ENCODE data around the gene PADI3.
A peak's percentile ranks its signal among the peaks of the same experiment; 100 is the strongest.

Gene PADI3

DNA sequence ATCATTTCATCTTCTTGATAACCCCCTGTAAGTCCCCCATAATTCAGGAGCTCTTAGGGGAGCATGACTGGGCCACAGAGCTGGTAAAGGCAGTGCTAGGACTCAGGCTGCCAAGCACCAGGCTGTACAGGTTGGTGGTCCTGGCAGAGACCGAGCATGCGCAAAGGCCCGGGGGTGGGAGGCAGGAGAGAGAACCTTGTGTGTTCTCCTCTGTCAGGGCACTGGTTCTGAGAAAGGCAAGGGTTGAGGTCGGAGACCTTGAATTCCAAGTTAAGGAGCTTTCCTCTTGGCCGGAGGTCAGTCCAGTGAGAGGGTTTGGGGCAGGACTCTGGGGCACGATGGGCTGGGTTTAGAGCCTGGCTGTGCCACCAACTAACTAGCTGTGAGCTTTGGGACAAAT lies 23.2 kb downstream of the PADI3 start:
- CTCF ChIA-PET, result interaction anchor here (1.2 to 2.9 kb wide), 4 partner anchors 11 to 212 kb away, joined by 3 to 12 read pairs (median 4); no protein-coding TSS in a partner anchor
- POLR2A ChIA-PET, result no interaction called here
- TF ChIP-seq, protein P1, sequence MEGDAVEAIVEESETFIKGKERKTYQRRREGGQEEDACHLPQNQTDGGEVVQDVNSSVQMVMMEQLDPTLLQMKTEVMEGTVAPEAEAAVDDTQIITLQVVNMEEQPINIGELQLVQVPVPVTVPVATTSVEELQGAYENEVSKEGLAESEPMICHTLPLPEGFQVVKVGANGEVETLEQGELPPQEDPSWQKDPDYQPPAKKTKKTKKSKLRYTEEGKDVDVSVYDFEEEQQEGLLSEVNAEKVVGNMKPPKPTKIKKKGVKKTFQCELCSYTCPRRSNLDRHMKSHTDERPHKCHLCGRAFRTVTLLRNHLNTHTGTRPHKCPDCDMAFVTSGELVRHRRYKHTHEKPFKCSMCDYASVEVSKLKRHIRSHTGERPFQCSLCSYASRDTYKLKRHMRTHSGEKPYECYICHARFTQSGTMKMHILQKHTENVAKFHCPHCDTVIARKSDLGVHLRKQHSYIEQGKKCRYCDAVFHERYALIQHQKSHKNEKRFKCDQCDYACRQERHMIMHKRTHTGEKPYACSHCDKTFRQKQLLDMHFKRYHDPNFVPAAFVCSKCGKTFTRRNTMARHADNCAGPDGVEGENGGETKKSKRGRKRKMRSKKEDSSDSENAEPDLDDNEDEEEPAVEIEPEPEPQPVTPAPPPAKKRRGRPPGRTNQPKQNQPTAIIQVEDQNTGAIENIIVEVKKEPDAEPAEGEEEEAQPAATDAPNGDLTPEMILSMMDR (IDR thresholded peaks at IDR 0.05; ENCODE audit: control extremely low read depth, extremely low read depth, low read depth, missing control alignments), result no peak
- no peak for DNase-seq (ENCODE audit: extremely low spot score)

DNA sequence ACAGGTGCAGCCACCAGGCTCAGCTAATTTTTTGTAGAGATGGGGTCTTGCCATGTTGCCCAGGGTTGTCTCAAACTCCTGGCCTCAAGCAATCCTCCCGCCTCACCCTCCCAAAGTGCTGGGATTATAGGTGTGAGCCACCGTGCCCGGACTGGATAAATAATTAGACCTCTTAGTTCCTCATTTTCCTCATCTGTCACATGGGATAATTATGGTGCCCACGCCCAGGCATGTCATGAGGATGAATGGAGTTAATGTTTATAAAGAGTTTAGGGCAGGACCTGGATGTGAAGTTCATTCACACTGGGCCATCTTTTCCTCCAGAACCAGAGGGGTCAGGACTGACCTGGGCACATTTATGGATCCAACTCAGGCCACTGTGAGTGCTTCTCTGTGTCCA lies 23.7 kb downstream of the PADI3 start:
- POLR2A ChIA-PET, result no interaction called here
- no peak for DNase-seq (ENCODE audit: extremely low spot score)
- CTCF ChIA-PET, result interaction anchor here (1.1 to 2.9 kb wide), 5 partner anchors 10 to 334 kb away, joined by 3 to 12 read pairs (median 3); no protein-coding TSS in a partner anchor
- TF ChIP-seq, protein P1 (IDR thresholded peaks at IDR 0.05; ENCODE audit: control extremely low read depth, extremely low read depth, low read depth, missing control alignments), result no peak

DNA sequence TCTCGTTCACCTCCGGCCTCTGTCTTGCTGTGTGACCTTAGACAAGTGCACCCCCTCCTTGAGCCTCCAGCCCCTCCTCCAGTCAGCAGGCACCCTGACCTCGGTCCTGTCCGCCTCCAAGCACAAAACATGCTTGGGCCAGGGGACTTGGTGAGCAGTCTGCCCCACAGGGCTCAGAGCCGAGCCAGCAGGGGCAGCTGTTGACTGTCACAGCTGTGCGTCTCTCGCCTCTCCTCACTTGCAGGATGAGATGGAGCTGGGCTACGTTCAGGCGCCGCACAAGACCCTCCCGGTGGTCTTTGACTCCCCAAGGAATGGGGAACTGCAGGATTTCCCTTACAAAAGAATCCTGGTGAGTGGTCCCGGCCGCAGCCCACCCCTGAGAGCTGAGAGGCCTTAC lies 24.2 kb downstream of the PADI3 start:
- no peak for DNase-seq (ENCODE audit: extremely low spot score)
- TF ChIP-seq, protein P1 (IDR thresholded peaks at IDR 0.05; ENCODE audit: control extremely low read depth, extremely low read depth, low read depth, missing control alignments), result no peak
- POLR2A ChIA-PET, result no interaction called here
- CTCF ChIA-PET, result interaction anchor here (0.8 to 2.9 kb wide), 5 partner anchors 8 to 334 kb away, joined by 3 to 12 read pairs (median 4); no protein-coding TSS in a partner anchor

DNA sequence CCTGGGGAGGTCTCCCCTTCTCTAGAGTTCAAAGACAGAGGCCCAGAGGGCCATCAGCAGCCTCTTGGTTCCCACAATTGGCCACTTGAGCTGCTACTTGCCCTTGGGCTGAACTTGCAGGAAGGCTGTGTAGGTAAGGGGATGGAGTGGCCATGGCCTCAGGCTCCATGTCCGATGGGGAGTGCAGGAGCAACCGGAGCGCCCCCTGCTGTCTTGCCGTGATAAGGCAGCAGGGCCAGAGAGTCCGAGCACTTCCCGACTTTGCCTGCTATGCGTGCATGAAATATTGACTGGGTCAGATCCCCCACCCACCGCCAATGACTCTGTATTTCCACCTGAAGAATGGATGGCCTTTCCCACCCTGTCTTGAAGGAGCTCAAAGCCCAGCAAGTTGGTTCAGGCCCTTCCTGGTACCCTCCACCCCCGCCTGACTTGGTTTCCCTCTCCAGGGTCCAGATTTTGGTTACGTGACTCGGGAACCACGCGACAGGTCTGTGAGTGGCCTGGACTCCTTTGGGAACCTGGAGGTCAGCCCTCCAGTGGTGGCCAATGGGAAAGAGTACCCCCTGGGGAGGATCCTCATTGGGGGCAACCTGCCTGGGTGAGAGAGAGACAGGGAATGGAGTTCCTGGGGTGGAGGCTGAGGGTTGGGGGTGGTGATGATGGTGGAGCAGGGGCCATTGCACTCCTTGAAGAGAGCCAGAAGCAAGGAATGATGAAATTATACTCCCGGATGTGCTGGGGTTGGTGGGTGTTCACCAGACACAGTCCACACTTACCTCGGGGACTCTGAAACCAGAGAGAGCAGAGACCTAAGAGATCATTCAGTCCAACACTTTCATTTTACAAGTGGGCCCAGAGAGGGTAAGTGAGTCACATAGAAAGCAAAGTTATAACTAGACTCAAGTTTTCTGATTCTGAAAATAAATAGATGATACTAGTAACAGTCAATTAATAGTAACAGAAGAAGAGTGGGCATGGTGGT lies 25.6 kb downstream of the PADI3 start:
- TF ChIP-seq, protein P1 (IDR thresholded peaks at IDR 0.05; ENCODE audit: control extremely low read depth, extremely low read depth, low read depth, missing control alignments), result peak; percentile 67

DNA sequence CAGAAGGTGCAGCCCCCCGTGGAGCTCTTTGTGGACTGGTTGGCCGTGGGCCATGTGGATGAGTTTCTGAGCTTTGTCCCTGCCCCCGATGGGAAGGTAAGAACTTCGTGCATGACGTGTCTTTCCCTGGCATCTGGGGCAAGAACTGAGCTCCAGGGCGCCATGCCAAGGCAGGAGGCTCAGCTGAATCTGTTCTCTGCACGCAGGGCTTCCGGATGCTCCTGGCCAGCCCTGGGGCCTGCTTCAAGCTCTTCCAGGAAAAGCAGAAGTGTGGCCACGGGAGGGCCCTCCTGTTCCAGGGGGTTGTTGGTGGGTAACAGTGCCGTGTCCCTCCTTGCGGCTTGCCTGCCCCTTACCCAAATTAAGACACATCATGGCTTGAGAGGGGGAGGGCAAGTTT lies 27.7 kb downstream of the PADI3 start:
- POLR2A ChIA-PET, result no interaction called here
- no peak for DNase-seq (ENCODE audit: extremely low spot score)
- CTCF ChIA-PET, result interaction anchor here (1.0 kb wide), 1 partner anchor 154 kb away, joined by 3 read pairs; no protein-coding TSS in a partner anchor

More for the DNA sequence above, 25.6 kb downstream of the PADI3 start:
- CTCF ChIA-PET, result interaction anchor here (0.8 to 2.9 kb wide), 5 partner anchors 10 to 149 kb away, joined by 3 to 12 read pairs (median 4); no protein-coding TSS in a partner anchor
- POLR2A ChIA-PET, result no interaction called here
- peak; percentile 77 for DNase-seq (ENCODE audit: extremely low spot score)

DNA sequence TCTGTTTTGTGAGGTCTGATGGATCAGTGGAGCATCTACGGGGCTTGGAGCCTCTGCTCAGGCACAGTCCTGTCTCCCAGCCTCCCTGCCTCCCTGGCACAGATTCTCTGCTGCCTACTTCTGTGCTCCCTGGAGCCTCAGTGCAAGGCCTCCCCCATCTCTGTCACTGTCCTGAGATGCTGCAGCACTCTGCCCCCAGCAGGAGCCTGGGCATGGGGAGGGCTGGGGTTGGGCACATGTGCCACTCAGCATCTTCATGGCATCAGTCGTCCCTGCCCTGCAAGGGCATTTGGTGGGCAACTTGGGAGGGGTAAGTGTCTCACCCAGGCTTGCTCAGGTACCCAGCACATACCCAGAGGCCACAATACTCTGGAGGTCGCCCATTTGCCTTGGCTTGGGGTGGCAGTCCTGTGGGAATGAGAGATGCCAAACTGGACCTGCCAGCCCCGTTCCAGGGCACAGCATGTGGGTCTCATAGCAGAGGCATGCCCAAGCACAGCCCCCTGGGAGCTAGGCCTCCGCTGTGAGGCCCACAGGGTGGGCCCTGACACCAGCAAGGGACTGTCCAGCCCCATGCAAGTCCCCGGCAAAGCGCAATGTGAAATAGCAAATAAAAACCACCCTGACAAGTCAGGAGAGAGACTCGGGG lies 28.7 kb downstream of the PADI3 start:
- TF ChIP-seq, protein P1 (IDR thresholded peaks at IDR 0.05; ENCODE audit: control extremely low read depth, extremely low read depth, low read depth, missing control alignments), result no peak
- POLR2A ChIA-PET, result no interaction called here
- CTCF ChIA-PET, result no interaction called here
- no peak for DNase-seq (ENCODE audit: extremely low spot score)

More for the DNA sequence above, 27.7 kb downstream of the PADI3 start:
- TF ChIP-seq, protein P1 (IDR thresholded peaks at IDR 0.05; ENCODE audit: control extremely low read depth, extremely low read depth, low read depth, missing control alignments), result no peak
